Testis (tissue), 2 donors: ENCODE data around the gene CABYR.

Source experiments
- POLR2A ChIP-seq: fragments of 450-650 bp; IDR thresholded peaks from one replicate; pipeline ENCODE4 v1.6.1; 2017; ENCODE audit warnings: antibody characterized with exemption, mild to moderate bottlenecking, moderate library complexity
- TF ChIP-seq, protein P1 (sequence below), 3 experiments: fragments of 450-650 bp in 2 of 3; fragments of 200-600 bp in 1 of 3; sonication (generic) in 1 of 3; IDR thresholded peaks; one replicate each; pipeline ENCODE4 v1.5.1; 2016 to 2019; ENCODE audit warnings: antibody characterized with exemption in 3 of 3, mild to moderate bottlenecking in 2 of 3, moderate library complexity in 1 of 3

- TF ChIP-seq, protein P1, sequence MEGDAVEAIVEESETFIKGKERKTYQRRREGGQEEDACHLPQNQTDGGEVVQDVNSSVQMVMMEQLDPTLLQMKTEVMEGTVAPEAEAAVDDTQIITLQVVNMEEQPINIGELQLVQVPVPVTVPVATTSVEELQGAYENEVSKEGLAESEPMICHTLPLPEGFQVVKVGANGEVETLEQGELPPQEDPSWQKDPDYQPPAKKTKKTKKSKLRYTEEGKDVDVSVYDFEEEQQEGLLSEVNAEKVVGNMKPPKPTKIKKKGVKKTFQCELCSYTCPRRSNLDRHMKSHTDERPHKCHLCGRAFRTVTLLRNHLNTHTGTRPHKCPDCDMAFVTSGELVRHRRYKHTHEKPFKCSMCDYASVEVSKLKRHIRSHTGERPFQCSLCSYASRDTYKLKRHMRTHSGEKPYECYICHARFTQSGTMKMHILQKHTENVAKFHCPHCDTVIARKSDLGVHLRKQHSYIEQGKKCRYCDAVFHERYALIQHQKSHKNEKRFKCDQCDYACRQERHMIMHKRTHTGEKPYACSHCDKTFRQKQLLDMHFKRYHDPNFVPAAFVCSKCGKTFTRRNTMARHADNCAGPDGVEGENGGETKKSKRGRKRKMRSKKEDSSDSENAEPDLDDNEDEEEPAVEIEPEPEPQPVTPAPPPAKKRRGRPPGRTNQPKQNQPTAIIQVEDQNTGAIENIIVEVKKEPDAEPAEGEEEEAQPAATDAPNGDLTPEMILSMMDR (IDR thresholded peaks at IDR 0.05), result no peak
- TF ChIP-seq POLR2A, result no peak
Observed at GRCh38 chr18:24115628-24116027, 23.2 kb upstream of the CABYR start.
